HG03432 (cell line): ENCODE data around the gene CFAP99.
"Not testable (repeated sequence)": the region's sequence is repeated elsewhere in the genome, so short reads cannot be mapped to it uniquely, and the experiment has no call there.

Experiments
- ATAC-seq: cut with Tn5 transposase; IDR thresholded peaks from one replicate; pipeline ENCODE4 v1.9.1; 2021; ENCODE audit warnings: mild to moderate bottlenecking, moderate library complexity; ENCODE audit not compliant: unreplicated experiment

Gene CFAP99

GRCh38 chr4:2418650-2419571 lies at the start of gene CFAP99:
TSS of gene CFAP99 (plus strand) at chr4:2418955.
- ATAC-seq = peak; percentile 89

GRCh38 chr4:2370597-2371320 lies 48.0 kb upstream of the CFAP99 start:
- ATAC-seq = no peak

DNA sequence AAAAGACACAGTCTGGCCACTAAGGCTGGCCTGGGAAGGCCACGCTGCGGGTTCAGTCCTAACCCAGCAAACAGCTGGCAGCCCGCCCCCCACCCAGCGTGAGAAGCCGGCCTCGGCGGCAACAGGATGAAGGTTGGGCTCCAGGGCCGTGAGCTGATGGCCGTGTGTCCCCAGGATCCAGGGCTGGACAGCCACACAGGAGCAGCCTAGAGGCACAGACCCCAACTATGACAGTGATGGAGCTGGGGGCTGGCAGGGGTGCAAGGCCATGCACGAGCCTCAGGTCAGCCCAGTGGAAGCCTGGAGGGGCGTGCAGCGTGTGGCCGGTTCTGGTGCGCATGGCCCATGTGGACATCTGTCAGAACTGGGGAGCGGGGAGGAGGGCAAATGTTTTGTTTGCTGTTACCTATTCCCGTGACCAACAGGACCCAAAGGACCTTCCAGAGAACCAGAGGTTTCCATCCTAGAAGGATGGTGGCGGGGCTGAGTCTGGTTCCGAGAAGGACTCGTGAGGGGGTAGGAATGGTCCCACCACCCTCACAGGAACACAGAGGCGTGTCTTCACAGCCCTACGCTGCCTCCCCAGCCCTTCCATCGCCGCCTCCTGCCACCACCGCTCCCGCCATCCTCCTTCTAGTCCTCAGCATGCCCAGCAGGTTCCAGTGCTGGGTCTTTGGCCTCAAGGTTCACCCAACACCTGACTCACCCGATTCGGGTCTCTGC lies 46.8 kb upstream of the CFAP99 start:
- no peak for ATAC-seq

DNA sequence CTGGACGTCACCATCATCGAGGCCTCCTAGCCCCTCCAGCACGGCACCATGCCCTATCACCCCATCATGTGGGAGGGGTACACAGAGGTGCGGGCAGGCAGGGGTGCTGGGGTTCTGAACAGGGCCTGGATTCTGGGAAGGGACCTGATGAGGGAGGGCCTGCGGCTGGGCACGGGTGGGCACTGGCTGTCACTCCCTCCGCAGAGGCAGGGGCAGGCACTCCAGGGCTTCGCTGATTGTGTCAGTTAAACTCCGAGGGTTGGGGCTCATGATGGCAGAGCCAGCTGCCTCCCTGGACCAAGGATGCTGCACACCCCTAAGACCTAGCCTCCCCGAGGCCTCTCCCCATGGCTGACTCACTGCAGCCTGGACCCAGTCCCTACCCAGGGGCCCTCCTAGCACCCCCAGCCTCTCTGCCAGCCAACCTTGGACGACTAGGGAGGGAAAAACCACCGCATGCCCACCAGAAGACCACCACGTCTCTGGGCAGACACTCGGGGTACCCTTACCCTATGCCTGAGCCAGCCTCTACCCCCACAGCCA lies 46.2 kb upstream of the CFAP99 start:
- ATAC-seq = no peak

DNA sequence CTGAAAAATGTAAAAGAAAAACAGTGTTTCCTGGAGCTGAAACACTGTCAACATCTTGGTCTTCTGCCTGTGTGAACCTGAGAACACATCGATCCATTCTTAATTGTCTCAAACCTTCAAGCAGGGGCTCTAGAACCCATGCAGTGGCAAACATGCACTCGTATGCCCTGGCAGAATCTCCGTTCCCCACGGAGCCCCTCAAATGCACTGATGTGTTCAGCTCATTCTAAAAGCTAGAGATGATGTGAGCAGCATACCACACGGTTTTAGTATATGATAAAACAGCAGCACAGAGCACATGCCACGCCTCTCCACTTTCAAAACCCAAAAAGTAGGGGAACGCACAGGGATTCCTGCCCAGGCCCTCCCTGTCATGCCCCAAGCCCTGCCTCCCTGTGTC lies 45.2 kb upstream of the CFAP99 start:
- no peak for ATAC-seq

- no peak for ATAC-seq
Observed at GRCh38 chr4:2375427-2375826, 43.3 kb upstream of the CFAP99 start.

GRCh38 chr4:2377241-2377640 lies 41.5 kb upstream of the CFAP99 start:
- ATAC-seq = no peak

- no peak for ATAC-seq
Observed at GRCh38 chr4:2378401-2378800, 40.4 kb upstream of the CFAP99 start.

DNA sequence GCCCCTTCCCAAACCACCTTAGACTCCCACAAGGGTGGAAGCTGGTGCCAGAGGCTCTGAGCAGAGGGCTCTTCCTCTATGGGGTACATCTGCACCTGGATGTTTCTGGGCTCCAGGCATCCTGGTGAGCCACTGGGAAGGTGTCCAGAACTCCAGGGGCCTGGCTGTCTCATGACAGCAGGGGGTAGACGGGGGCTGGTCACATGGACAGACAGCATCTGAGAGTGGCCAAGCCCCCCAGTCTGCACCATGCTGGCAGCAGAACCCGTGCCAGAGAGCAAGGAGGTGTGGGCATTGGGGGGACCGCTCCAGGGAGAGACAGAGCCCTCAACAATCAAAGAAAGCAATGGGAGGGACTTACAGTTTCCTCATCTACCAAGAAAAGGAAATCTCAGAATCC lies 39.9 kb upstream of the CFAP99 start:
- ATAC-seq = no peak

- ATAC-seq = not testable (repeated sequence)
Observed at GRCh38 chr4:2380589-2380988, 38.2 kb upstream of the CFAP99 start.

- not testable (repeated sequence) for ATAC-seq
Observed at GRCh38 chr4:2382769-2383202, 36.0 kb upstream of the CFAP99 start.

GRCh38 chr4:2383220-2383631 lies 35.5 kb upstream of the CFAP99 start:
- not testable (repeated sequence) for ATAC-seq

DNA sequence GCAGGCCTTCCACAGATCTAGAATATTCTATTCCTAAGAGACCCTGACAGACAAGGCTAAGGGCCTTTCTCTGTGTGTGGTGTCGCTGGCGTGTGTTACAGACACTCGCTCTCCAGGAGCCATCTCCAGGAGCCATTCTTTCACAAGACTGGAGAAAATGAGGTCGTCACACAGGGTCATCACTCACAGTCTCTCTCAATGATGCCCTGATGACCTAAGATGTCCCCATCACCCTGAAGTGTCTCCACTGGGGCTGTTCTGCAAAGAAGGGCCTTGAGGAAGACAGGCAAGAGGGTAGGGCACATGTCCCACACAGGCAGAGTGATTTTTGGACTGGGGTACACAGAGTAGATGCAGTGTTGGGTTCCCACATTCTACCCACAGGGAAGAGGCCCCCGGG lies 35.0 kb upstream of the CFAP99 start:
- ATAC-seq = no peak

DNA sequence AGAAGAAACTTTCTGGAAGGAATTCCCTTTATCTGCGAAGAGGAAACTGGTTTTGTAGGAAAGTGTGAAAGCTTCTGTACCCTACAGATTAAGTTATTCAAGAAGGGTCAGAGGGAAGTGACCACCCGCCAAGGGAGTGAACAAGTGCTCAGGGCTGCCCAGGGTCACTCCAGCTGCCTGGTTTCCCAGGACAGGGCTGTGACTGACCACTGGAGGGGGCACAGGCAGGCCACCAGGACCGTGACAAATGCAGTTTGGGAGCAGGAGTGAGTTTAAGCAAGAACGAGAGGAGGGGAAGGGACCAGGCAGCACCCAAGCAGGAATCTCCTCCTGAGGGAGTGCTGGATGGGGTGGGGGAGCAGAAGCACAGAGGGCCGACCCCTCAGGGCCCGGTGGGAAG lies 34.5 kb upstream of the CFAP99 start:
- ATAC-seq = no peak

DNA sequence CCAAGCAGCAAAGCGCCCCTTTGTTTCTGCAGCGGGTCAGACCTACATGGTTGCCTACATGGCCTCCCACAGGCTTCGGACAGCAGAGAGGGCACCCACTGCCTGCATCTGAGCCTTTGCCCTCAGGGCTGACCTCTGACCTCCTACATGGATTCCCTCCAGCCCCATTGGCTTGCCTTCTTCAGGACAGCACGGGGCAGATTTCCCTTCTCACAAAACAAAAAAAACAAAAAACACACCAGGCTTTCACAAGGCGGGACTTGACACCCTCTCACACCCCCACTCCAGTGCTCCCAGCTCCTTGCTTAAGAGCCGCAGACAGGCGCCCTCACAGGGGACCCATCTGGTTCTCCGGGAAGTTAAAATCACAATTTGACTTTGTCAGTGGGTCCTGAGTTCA lies 33.2 kb upstream of the CFAP99 start:
- no peak for ATAC-seq

- no peak for ATAC-seq
Observed at GRCh38 chr4:2386717-2387116, 32.0 kb upstream of the CFAP99 start.

DNA sequence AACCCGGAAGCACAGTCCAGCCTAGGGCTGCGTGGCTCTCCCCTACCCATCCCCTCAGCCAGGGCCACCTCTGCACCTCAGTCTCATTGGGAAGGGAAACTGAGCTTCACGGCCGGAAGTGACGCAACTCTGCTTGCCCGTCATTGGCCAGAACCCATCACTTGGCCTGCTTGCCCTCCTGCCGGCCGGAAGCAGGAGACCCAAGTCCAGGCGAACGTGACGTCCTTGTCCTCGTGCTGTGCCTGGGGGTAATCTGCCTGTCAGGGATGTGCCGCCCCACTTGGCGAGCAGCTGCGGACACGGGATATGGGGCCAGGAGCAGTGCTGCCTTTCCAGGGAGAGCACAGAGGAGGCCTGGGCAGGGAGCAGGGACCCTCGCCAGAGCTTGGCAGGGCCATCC lies 31.5 kb upstream of the CFAP99 start:
- ATAC-seq = no peak

GRCh38 chr4:2387829-2388228 lies 30.9 kb upstream of the CFAP99 start:
- no peak for ATAC-seq

DNA sequence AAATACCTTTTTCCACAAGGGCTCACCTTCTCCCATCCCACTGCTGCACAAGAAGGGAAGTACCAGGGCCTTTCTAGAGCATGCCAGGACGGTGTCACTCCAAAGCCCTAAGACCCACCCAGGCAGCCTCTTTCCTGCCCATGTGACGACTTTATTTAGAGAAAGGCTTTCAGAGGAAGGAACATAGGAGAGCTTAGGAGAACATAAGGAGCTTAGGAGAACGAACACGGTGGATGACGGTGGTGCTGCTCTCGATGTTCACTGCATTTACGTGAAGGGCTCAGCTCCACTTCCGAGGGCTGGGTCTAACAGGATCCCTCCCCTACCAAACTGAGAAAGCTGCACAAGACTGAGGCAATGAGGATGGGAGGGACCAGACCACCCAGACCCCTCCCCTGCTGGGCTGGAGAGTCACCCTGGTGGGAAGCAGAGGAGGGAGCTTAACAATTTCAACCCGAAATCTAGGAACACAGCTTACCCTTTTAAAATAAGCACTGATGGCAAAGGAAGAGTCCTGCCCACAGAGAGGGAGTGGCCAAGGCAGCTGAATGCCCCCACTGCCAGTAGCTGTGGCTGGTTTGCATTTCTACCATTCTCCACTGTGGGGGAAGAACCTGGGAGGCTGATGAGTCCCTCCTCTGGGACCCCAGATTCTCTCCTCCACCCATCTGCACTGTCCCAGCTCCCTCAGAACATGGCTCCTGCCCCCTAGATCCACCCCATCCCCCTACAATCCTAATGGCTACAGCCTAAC lies 30.1 kb upstream of the CFAP99 start:
- ATAC-seq = no peak

DNA sequence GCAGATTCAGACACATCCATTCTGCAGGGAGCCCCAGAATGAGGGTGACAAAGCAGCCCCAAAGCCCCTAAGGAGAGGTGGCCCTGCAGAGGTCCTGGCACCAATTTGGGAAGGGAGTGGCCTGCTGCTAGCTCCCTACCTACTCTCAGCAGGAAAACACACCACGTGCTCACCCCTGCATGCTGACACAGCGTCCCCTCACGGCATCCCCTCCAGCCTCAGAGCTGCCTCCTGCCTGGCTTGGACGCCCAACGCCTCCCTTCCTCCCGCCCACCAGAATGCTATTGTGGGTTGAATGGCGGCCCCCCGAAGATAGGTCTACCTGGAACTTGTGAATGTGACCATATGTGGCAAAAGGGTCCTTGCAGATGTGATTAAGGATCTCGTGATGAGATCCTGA lies 29.1 kb upstream of the CFAP99 start:
- no peak for ATAC-seq
